Thymus (tissue), 11 donors: Measurements from ENCODE around the gene ARID1B. TPM values are rescaled to one million over a fixed set of nuclear protein-coding genes. Genes with fewer than 3 reads are reported as not detected.

Source experiments
- DNase-seq, 9 donors: peaks; one replicate each; pipeline ENCODE4 v3.0.0-alpha.2; 2013; ENCODE audit warnings: low spot score in 9 of 9, low read depth in 6 of 9, missing footprints in 1 of 9
- H3K27ac ChIP-seq, 2 donors: one replicate each; pipeline ENCODE4 v1.5.1; 2013; ENCODE audit warnings: control low read depth in 1 of 2, low read depth in 1 of 2, low read length in 1 of 2, mild to moderate bottlenecking in 1 of 2, moderate library complexity in 1 of 2
- H3K27me3 ChIP-seq, 2 donors: one replicate each; pipeline ENCODE4 v1.5.1; 2013; ENCODE audit warnings: low read length in 1 of 2; ENCODE audit not compliant: control insufficient read depth in 2 of 2, insufficient read depth in 1 of 2
- H3K36me3 ChIP-seq, 2 donors: one replicate each; pipeline ENCODE4 v1.5.1; 2013; ENCODE audit warnings: low read length in 1 of 2, mild to moderate bottlenecking in 1 of 2, moderate library complexity in 1 of 2; ENCODE audit not compliant: control insufficient read depth in 2 of 2, insufficient read depth in 2 of 2
- H3K4me1 ChIP-seq, 2 donors: one replicate each; pipeline ENCODE4 v1.5.1; 2013; ENCODE audit warnings: low read length in 2 of 2; ENCODE audit not compliant: control insufficient read depth in 2 of 2, insufficient read depth in 2 of 2
- H3K4me3 ChIP-seq, 2 donors: one replicate each; pipeline ENCODE4 v1.5.1; 2013; ENCODE audit warnings: low read length in 2 of 2, control low read depth in 1 of 2, mild to moderate bottlenecking in 1 of 2
- H3K9me3 ChIP-seq, 2 donors: one replicate each; pipeline ENCODE4 v1.5.1; 2013; ENCODE audit warnings: low read length in 1 of 2, mild to moderate bottlenecking in 1 of 2; ENCODE audit not compliant: control insufficient read depth in 2 of 2, insufficient read depth in 1 of 2
- WGBS: extraction: QIAGEN DNeasy Blood & Tissue Kit; methylation state at CpG from one replicate; pipeline ENCODE4 v1.1.7; 2013; 5-methylcytosine and 5-hydroxymethylcytosine counted together
- polyA plus RNA-seq: library from polyadenylated mRNA; stranded (reverse); fragments of 200-250 nt; gene quantifications from one replicate; pipeline ENCODE4 v1.2.3, GENCODE V29; 2013
- total RNA-seq: library from RNA; stranded (reverse); fragments of 120-200 nt; gene quantifications from one replicate; pipeline ENCODE4 v1.2.4, GENCODE V29; 2013
- donor health status: healthy.

Gene ARID1B
- total and polyA plus RNA-seq, 2 donors = 24.0 to 26.5 TPM

- H3K27ac ChIP-seq = no peak overlapping the region
- no peaks in the 10 kb centered on the region for H3K27me3 ChIP-seq
- WGBS = 98% methylated on average over 4 of the region's 4 CpGs
- no peak for DNase-seq
- H3K9me3 ChIP-seq = no peaks in the 10 kb centered on the region
- H3K4me1 ChIP-seq = no peaks in the 10 kb centered on the region
- H3K4me3 ChIP-seq = no peak overlapping the region
- peaks cover 9 to 33% of the 10 kb centered on the region in 2 donors for H3K36me3 ChIP-seq
Measured at GRCh38 chr6:157113389-157113788, 336.2 kb downstream of the ARID1B start.

GRCh38 chr6:157116426-157116825, 339.2 kb downstream of the ARID1B start:
- no peak overlapping the region for H3K27ac ChIP-seq
- WGBS = 78% methylated on average over 3 of the region's 3 CpGs
- DNase-seq = no peak
- H3K9me3 ChIP-seq = no peaks in the 10 kb centered on the region
- no peaks in the 10 kb centered on the region for H3K27me3 ChIP-seq
- H3K4me1 ChIP-seq = no peaks in the 10 kb centered on the region
- H3K36me3 ChIP-seq = peaks cover 16 to 22% of the 10 kb centered on the region in 2 donors
- H3K4me3 ChIP-seq = no peak overlapping the region

- Histone ChIP-seq H3K36me3 (peaks cover 16 to 18% of the 10 kb centered on the region in 2 donors), H3K4me1 (no peaks in the 10 kb centered on the region), H3K4me3 (no peak overlapping the region), H3K9me3 (no peaks in the 10 kb centered on the region), H3K27ac (no peak overlapping the region), H3K27me3 (no peaks in the 10 kb centered on the region)
- no peak for DNase-seq
- 98% methylated on average over 6 of the region's 6 CpGs for WGBS
Measured at GRCh38 chr6:157117431-157118095, 340.4 kb downstream of the ARID1B start.

DNA sequence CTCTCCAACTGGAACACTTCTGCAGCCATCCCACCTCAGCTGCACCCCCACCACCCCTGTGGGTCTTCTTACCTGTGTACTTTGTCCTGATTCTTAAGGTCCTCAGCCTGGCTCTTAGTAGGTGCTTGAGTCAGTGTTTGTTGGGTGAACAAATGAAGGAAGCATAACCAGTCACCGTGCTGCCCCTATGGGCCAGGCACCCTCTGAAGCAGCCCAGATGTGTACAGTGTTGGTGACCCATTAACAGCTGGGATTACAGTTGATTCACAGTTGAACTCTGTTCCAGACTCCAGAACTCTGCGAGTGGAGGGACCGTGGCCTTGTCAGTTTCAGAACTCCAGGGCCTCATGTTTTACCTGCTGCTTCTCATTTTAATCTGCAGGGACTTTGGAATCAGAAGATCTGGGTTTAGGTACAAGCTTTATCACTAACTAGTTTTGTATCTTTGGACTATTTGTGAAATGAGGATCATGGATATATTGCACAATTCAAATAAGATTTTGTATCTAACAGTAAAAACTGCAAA, 342.4 kb downstream of the ARID1B start:
- WGBS = 97% methylated on average over 3 of the region's 3 CpGs
- H3K4me3 ChIP-seq = no peak overlapping the region
- H3K27me3 ChIP-seq = no peaks in the 10 kb centered on the region
- DNase-seq = no peak
- peaks cover 12 to 13% of the 10 kb centered on the region in 2 donors for H3K36me3 ChIP-seq
- H3K27ac ChIP-seq = no peak overlapping the region
- H3K9me3 ChIP-seq = no peaks in the 10 kb centered on the region
- H3K4me1 ChIP-seq = no peaks in the 10 kb centered on the region

DNA sequence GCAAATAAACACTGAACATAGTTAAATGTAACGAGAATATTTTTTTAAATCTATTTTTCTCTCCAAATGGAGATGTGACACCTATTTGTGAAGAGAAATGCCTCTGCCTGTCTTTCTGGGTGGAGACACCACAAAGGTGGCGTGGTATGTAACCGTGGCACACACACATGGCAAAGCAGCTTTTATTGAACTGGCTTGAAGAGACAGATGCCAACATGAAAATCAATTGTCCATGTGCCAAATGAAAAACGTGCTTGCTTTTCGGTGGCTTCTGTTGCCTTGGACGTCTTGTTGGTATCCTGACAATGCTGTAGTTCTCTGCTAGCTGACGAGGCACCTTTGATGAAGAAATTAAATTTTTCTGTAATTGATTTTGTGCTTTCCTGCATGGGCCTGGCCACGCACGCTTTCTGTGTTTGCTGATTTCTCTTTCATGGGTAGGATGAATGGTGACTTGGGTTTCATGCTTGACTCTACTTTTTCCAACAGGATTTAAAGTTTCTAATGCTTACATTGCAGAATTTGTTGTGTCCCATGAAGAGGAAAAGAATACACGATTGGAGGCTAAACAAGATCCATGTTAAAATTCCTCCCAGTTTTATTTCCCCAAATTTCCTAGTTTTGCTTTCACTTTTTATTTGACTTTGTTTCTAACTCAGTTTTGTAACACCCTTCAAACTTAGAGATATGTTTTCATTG, 343.5 kb downstream of the ARID1B start:
- Histone ChIP-seq H3K9me3 (no peaks in the 10 kb centered on the region), H3K27ac (peak overlapping the region in 1 of 2 donors; percentile 8), H3K27me3 (no peaks in the 10 kb centered on the region), H3K4me1 (no peaks in the 10 kb centered on the region), H3K36me3 (peaks cover 15% of the 10 kb centered on the region in 2 donors), H3K4me3 (no peak overlapping the region)
- 95% methylated on average over 10 of the region's 10 CpGs for WGBS
- DNase-seq = no peak

DNA sequence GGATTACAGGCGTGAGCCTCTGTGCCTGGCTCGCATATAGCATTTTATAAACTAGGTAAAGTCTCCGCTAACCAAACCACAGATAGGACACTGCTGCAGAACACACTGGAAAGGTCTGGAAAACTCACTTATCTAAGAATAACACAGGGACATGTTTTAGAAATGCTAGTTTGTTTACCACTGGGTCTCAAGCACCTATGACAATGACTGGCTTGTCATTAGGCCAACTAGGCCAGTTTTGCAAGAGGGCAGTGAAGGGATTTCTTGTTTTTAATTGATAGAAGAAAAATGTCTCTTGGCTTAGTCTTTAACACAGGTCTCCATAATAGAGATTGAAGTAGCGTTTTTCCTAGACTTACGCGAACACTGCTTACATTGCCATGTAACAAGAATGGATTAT, 344.7 kb downstream of the ARID1B start:
- Histone ChIP-seq H3K27ac (no peak overlapping the region), H3K27me3 (no peaks in the 10 kb centered on the region), H3K9me3 (no peaks in the 10 kb centered on the region), H3K4me3 (no peak overlapping the region), H3K36me3 (peaks cover 15 to 17% of the 10 kb centered on the region in 2 donors), H3K4me1 (no peaks in the 10 kb centered on the region)
- DNase-seq = no peak
- WGBS = 98% methylated on average over 6 of the region's 6 CpGs

DNA sequence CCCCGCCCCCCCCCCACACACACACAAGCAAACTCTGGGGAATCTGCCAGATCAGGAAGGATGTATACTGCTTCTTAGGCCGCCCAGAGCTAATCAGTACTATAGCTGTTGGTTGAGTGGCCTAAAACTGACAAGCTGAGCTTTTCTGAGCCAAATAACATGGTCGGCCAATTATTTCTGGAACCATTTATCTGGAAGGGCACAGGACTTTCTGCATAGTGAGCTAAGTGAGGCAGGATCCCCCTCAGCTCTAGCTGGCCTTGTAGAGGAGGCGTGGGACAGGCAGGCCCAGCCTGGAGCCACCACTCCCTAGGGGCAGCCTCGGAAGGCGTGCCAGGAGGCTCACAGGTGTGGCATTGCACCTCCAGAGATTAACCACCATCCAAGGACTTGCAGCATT, 346.1 kb downstream of the ARID1B start:
- DNase-seq = no peak
- WGBS = 95% methylated on average over 6 of the region's 6 CpGs
- H3K27ac ChIP-seq = no peak overlapping the region

GRCh38 chr6:157124485-157125254, 347.5 kb downstream of the ARID1B start:
- no peaks in the 10 kb centered on the region for H3K4me1 ChIP-seq
- no peaks in the 10 kb centered on the region for H3K27me3 ChIP-seq
- no peak overlapping the region for H3K4me3 ChIP-seq
- no peaks in the 10 kb centered on the region for H3K9me3 ChIP-seq
- H3K27ac ChIP-seq = no peak overlapping the region
- DNase-seq = no peak
- 96% methylated on average over 5 of the region's 5 CpGs for WGBS
- peaks cover 10 to 12% of the 10 kb centered on the region in 2 donors for H3K36me3 ChIP-seq

More for the DNA sequence above, 346.1 kb downstream of the ARID1B start:
- Histone ChIP-seq H3K4me3 (no peak overlapping the region), H3K9me3 (no peaks in the 10 kb centered on the region), H3K36me3 (peaks cover 14 to 15% of the 10 kb centered on the region in 2 donors), H3K27me3 (no peaks in the 10 kb centered on the region), H3K4me1 (no peaks in the 10 kb centered on the region)

GRCh38 chr6:157125531-157125930, 348.4 kb downstream of the ARID1B start:
- Histone ChIP-seq H3K36me3 (peaks cover 4 to 12% of the 10 kb centered on the region in 2 donors), H3K27ac (no peak overlapping the region), H3K4me1 (no peaks in the 10 kb centered on the region), H3K27me3 (no peaks in the 10 kb centered on the region), H3K9me3 (no peaks in the 10 kb centered on the region), H3K4me3 (no peak overlapping the region)
- DNase-seq = no peak
- WGBS = 97% methylated on average over 7 of the region's 7 CpGs
